GM19324 (cell line): ENCODE results near the gene F12.

ENCODE experiments used
- ATAC-seq: cut with Tn5 transposase; IDR thresholded peaks from one replicate; pipeline ENCODE4 v1.9.1; 2021; ENCODE audit warnings: mild to moderate bottlenecking, moderate library complexity; ENCODE audit not compliant: unreplicated experiment, low FRiP score

The F12 gene

GRCh38 chr5:177447066-177447610, 37.8 kb upstream of the F12 start:
- ATAC-seq = peak; percentile 20

- peak; percentile 56 for ATAC-seq
Measured at GRCh38 chr5:177446200-177447065, 37.1 kb upstream of the F12 start, which contains the start of gene PRR7. Gene PRR7 (plus strand): TSS chr5:177446814. CDS start chr5:177455068, 8,254 bp downstream.

- no peak for ATAC-seq
Measured at GRCh38 chr5:177445917-177446199, 36.5 kb upstream of the F12 start.

- no peak for ATAC-seq
Measured at GRCh38 chr5:177445052-177445916, 35.9 kb upstream of the F12 start.

GRCh38 chr5:177444106-177445051, 35.0 kb upstream of the F12 start:
- ATAC-seq = no peak

- ATAC-seq = no peak
Measured at GRCh38 chr5:177443144-177443983, 34.0 kb upstream of the F12 start.

GRCh38 chr5:177442066-177442826, 32.9 kb upstream of the F12 start:
- no peak for ATAC-seq

GRCh38 chr5:177440990-177441780, 31.8 kb upstream of the F12 start:
- ATAC-seq = no peak

GRCh38 chr5:177440211-177440989, 31.0 kb upstream of the F12 start:
- no peak for ATAC-seq

- no peak for ATAC-seq
Measured at GRCh38 chr5:177439518-177440053, 30.2 kb upstream of the F12 start.

GRCh38 chr5:177438468-177438867, 29.1 kb upstream of the F12 start:
- no peak for ATAC-seq

- ATAC-seq = no peak
Measured at GRCh38 chr5:177437623-177438022, 28.3 kb upstream of the F12 start.

- no peak for ATAC-seq
Measured at GRCh38 chr5:177435847-177436536, 26.6 kb upstream of the F12 start.

GRCh38 chr5:177434942-177435738, 25.8 kb upstream of the F12 start:
- no peak for ATAC-seq

GRCh38 chr5:177434437-177434836, 25.1 kb upstream of the F12 start:
- no peak for ATAC-seq
